HG03066 (cell line): ENCODE data around the gene MCFD2.
"Not testable (repeated sequence)": the region's sequence is repeated elsewhere in the genome, so short reads cannot be mapped to it uniquely, and the experiment has no call there.

Experiments
- ATAC-seq: cut with Tn5 transposase; IDR thresholded peaks from one replicate; pipeline ENCODE4 v1.9.1; 2021; ENCODE audit warnings: low read depth; ENCODE audit not compliant: unreplicated experiment

Gene MCFD2

GRCh38 chr2:46875962-46876689, 39.5 kb downstream of the MCFD2 start:
- not testable (repeated sequence) for ATAC-seq

DNA sequence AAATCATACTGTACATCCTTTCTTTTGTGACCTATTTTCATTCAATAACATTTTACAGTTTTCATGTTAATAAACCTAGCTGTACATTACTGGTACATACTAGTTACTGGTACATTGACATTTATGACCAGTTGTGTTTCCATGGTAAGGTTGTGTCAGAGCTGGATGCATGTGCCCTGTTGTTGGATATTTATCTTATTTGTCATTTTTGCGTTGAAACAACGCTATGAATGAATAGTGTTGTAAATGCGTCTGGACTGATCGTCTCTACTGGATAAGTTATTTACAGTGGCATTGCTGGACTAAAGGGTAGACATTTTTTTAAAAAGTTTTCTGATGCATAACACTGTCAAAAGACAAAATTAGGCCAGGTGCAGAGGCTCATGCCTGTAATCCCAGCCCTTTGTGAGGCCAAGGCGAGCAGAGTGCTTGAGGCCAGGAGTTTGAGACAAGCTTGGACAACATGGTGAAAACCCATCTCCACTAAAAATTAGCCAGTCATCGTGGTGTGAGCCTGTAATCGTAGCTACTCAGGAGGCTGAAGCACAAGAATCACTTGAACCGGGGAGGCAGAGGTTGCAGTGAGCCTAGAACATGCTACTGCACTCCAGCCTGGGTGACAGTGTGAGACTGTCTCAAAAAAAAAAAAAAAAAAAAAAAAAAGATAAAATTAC, 40.2 kb downstream of the MCFD2 start:
- no peak for ATAC-seq

DNA sequence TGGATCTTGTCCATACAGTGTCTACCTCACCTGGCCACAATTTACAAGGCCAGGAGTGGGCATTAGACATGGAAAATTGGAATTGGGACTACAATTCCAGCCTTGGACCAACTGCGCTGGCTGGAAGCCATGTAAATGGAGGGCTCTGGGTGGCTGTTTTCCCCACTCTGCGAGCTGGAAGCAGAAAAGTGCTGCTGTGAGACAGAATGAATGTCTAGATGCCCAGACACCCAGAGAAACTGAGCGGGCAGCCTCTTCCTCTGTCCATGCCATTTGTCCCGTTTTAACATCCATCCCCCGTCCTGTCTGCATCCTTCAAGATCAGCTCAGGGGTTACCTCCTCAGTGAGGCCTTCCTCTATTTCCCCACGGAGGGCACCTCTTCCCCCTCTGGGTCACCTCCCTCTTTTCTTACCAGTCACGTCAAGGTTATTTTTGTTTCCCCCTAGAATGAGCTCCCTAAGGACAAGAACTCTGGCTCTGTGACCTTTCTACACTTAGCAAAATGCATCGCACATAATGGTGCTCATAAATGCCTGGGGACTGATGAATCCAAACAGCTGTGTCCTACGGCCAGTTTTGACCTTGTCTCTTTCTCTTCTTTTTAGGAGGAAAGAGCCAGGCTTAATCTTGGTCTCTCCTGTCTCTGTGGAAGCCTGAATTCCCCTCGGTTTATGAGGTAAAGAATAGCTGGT, 41.2 kb downstream of the MCFD2 start:
- ATAC-seq: no peak

DNA sequence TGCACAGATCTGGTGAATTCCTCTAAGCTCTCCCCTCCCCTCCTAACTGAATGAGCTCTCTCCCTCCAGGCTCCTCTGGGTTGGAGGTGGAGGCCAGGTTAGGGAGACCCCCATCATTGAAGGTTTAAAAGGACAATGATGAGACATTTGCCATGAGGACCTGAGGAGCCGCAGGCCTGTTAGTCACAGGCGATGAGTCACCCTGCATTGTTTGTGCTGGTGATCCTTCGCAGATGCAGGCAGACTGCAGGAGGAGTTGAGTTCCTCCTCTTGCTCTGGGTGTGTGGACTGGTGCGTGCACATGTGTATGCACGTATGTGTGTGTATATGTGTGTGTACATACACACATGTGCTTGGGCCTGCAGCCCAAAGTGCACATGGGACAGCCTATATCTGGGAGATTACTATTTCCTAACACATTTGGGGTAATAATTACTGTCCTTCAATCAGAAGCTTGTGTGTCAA, 42.0 kb downstream of the MCFD2 start:
- no peak for ATAC-seq

DNA sequence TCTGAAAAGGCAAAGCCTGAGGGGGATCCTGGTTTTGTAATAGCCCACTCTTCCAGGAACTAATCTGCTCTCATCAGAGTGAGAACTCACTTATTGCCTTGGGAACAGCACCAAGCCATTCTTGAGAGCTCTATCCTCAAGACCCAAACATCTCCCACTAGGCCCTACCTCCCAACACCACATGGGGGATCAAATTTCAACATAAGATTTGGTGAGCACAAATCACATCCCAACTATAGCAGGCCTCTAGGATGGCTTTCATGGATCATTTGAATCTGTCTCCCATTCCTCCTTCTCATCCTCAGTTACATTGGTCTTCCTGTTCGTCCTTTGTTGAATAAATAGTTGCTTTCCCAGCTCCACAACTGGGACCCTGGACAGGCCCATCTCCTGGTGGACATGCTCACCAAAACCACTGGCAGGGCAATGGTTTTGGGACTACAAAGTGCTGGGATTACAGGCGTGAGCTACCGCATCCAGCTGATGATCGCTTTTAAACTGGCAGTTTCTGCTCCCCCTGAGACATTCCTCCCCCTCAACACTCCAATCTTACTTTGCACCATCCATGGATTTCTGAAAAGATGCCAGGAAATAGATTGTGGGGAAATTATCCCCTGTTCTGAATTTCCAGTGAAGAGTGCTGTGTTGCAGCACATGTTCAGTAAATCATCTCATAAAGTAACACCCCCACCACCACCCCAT, 42.6 kb downstream of the MCFD2 start:
- no peak for ATAC-seq

GRCh38 chr2:46871976-46872381, 43.6 kb downstream of the MCFD2 start:
- ATAC-seq: no peak

DNA sequence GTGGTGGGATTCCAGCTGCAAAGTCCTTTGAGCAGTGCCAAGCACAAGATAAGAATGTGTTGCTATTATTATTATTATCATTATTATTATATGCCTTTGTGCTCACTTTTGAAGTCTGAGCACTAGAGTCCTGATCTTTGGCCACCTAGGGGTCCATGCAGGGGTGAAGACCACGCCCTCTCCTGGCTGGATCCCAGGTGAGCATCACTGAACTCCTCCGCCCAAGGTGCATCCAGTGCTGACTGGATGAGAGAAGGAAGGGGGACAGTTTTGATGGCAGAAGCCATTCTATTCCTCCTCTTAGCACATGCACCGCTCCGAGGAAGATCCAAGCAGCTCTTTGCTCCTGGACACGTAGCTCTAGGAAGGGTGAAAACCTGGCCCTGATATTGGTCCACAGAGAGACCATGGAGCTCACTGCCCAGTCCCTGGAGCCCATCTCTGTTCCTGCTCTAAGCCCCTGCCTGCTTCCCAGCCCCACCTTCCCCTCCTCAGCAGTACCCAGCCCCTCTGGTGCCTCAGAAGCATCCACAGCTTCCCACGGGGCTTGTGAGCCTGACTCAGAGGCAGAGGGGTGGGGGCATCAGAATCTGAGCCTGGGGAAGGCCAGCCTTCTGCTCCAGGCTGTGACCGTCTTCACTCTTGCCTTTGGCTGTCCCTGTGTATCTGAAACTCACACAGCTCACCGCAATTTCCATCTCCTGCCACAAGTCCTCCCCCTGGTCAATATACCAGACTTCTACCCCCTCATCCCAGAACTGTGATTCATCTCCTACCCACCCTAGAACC, 45.4 kb downstream of the MCFD2 start:
- ATAC-seq: no peak

- ATAC-seq: no peak
Measured at GRCh38 chr2:46869621-46870020, 46.0 kb downstream of the MCFD2 start.

- ATAC-seq: no peak
Measured at GRCh38 chr2:46866770-46867246, 48.8 kb downstream of the MCFD2 start.

GRCh38 chr2:46865181-46865970, 50.2 kb downstream of the MCFD2 start:
- no peak for ATAC-seq

DNA sequence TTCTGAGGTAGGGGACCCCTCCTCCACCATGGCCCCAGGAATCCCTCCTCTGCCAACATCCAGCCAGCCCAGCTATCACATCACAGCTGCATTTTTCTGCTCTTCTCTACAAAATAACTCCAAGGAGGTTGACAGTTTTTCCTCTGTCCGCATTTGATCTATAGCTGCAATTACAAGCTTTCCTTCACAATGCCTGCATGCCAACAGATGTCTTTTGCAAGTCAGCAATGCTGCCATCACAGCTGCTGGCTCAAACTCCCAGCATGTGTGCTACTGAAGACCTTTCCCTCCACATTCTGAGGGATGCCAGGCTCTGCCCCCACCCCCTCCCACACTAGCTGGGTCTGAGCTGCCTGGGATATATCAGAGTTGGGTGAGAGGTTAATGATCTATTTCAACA, 51.7 kb downstream of the MCFD2 start:
- no peak for ATAC-seq

GRCh38 chr2:46862514-46862913, 53.1 kb downstream of the MCFD2 start:
- ATAC-seq: no peak

DNA sequence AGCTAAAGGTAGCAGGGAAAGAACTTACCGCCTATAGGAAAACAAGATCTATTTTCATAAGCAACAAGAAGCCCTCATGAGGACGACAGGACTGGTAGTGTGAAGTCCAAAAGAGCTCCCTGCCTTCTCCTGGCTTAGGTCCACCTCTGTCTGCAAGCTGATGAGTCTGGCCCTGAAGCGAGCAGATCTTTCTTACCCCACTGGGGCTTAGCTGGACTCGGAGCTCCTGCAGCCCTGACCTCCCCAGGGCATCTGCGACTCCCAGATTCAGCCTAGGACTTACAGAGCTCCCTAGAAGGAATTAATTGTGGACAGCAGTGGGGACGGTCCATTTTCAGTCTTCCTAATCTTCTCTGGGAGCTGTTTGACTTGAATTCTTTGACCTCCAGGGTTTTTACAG, 53.7 kb downstream of the MCFD2 start:
- ATAC-seq: no peak

DNA sequence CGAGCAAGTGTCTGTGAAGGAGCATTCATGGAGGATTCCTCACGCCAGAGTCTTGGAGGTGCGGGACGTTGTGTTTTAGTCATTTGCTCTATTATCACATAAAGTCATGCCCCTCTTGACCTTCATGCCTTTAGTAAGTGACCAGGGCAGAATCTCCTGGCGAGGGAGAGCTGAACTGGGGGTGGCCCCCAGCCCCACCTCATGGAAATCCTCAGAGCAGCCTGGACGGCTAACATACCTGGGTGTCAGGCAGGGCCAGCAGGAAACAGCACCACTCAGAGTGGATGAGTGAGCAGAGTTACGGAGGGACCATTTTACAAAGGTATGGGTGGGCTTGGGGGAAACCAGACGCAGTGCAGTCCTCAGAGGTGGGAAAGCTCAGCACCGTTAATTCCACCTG, 56.1 kb downstream of the MCFD2 start:
- no peak for ATAC-seq

DNA sequence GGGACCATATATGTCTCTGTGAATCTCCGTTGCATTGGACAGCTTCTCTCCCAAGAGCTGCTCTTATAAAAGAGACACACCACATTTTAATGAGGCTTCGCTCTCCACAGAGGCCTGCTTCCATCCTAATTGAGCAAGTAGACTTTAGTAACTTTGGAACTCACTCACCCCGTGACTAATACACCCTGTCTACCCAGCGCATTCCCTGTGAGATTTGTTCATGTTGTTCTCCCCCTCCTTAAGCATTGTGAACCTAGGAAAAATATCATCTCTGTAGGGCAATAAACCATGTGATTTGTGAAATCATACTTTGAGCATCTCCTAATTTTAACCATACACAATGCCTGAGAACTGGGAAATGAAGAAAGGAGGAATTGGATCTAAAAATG, 56.9 kb downstream of the MCFD2 start:
- ATAC-seq: no peak

GRCh38 chr2:46857871-46858701, 57.5 kb downstream of the MCFD2 start:
- no peak for ATAC-seq

GRCh38 chr2:46856336-46856735, 59.3 kb downstream of the MCFD2 start:
- no peak for ATAC-seq

DNA sequence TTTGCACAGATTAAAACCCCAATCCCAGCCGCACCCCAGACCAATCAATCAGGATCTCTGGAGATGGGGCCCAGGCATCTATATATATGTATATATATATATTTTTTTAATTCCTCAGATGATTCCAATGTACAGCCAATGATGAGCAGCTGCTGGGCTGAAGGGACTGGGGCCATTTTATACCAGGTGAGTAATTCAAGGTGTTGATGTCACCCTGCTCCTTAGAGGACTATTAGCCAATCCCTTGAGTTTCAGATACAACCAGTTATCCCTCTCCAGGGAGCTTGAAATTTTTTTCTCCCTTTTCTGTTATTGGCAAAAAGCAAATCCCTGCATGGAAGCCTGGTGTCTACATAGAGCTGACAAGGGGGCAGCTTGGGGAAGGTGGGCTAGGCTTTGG, 59.8 kb downstream of the MCFD2 start:
- no peak for ATAC-seq
